GM19452 (cell line): Measurements from ENCODE around the gene RGS7BP.
"Not testable (repeated sequence)": the region's sequence is repeated elsewhere in the genome, so short reads cannot be mapped to it uniquely, and the experiment has no call there.

Experiments used
- ATAC-seq: cut with Tn5 transposase; IDR thresholded peaks from one replicate; pipeline ENCODE4 v1.9.1; 2021; ENCODE audit not compliant: unreplicated experiment

The RGS7BP gene

GRCh38 chr5:64557911-64558310 lies 52.1 kb downstream of the RGS7BP start:
- ATAC-seq: no peak

- ATAC-seq: not testable (repeated sequence)
Measured at GRCh38 chr5:64558641-64559040, 52.8 kb downstream of the RGS7BP start.

GRCh38 chr5:64566310-64566916 lies 60.6 kb downstream of the RGS7BP start:
- ATAC-seq: no peak

- no peak for ATAC-seq
Measured at GRCh38 chr5:64569858-64570257, 64.0 kb downstream of the RGS7BP start.

GRCh38 chr5:64570395-64570996 lies 64.7 kb downstream of the RGS7BP start:
- no peak for ATAC-seq

GRCh38 chr5:64575561-64575960 lies 69.7 kb downstream of the RGS7BP start:
- no peak for ATAC-seq

- ATAC-seq: no peak
Measured at GRCh38 chr5:64576250-64576649, 70.4 kb downstream of the RGS7BP start.

GRCh38 chr5:64585646-64586045 lies 79.8 kb downstream of the RGS7BP start:
- no peak for ATAC-seq

- no peak for ATAC-seq
Measured at GRCh38 chr5:64587370-64587769, 81.6 kb downstream of the RGS7BP start.

GRCh38 chr5:64592730-64593341 lies 87.0 kb downstream of the RGS7BP start:
- ATAC-seq: no peak

- no peak for ATAC-seq
Measured at GRCh38 chr5:64594025-64594424, 88.2 kb downstream of the RGS7BP start.

GRCh38 chr5:64594601-64595000 lies 88.8 kb downstream of the RGS7BP start:
- no peak for ATAC-seq

GRCh38 chr5:64595031-64595855 lies 89.4 kb downstream of the RGS7BP start:
- ATAC-seq: no peak

- ATAC-seq: no peak
Measured at GRCh38 chr5:64599226-64599625, 93.4 kb downstream of the RGS7BP start.

GRCh38 chr5:64603676-64604075 lies 97.9 kb downstream of the RGS7BP start:
- ATAC-seq: no peak

GRCh38 chr5:64606926-64607325 lies 101.1 kb downstream of the RGS7BP start:
- no peak for ATAC-seq

- ATAC-seq: no peak
Measured at GRCh38 chr5:64612344-64612961, 106.6 kb downstream of the RGS7BP start.

- peak; percentile 86 for ATAC-seq
Measured at GRCh38 chr5:64615895-64616294, 110.1 kb downstream of the RGS7BP start.

GRCh38 chr5:64619609-64620008 lies 113.8 kb downstream of the RGS7BP start:
- ATAC-seq: no peak

- no peak for ATAC-seq
Measured at GRCh38 chr5:64622991-64623390, 117.2 kb downstream of the RGS7BP start.

- no peak for ATAC-seq
Measured at GRCh38 chr5:64625678-64626077, 119.9 kb downstream of the RGS7BP start.
